Erythroblast (primary cell): ENCODE results near the gene HDHD5.

Experiments used
- GATA1 ChIP-seq: IDR thresholded peaks from 2 replicates; pipeline ENCODE4 v1.6.1; 2011; ENCODE audit warnings: low read depth, mild to moderate bottlenecking, control low read depth, low read length, moderate library complexity
- POLR2A ChIP-seq: IDR thresholded peaks from 2 replicates; pipeline ENCODE4 v1.6.1; 2011; ENCODE audit warnings: mild to moderate bottlenecking, low read length

- TF ChIP-seq POLR2A (no peak), GATA1 (no peak)
Observed at GRCh38 chr22:17108256-17109112, 50.6 kb downstream of the HDHD5 start.
